ENCODE measurements around the gene IL18.
A peak's percentile ranks its signal among the peaks of the same experiment; 100 is the strongest.
"Not testable (repeated sequence)": the region's sequence is repeated elsewhere in the genome, so short reads cannot be mapped to it uniquely, and the experiment has no call there.

Gene IL18

GRCh38 chr11:112115386-112115785 lies 48.5 kb downstream of the IL18 start:
- no peak for DNase-seq

GRCh38 chr11:112114460-112114859 lies 49.4 kb downstream of the IL18 start:
- no peak for DNase-seq

GRCh38 chr11:112113539-112114457 lies 50.1 kb downstream of the IL18 start:
- DNase-seq: peak; percentile 91

- no peak for DNase-seq
These were observed 57.8 kb downstream of the IL18 start for GRCh38 chr11:112106070-112106469.

GRCh38 chr11:112103446-112103845 lies 60.4 kb downstream of the IL18 start:
- DNase-seq: peak; percentile 46

GRCh38 chr11:112100462-112100861 lies 63.4 kb downstream of the IL18 start:
- no peak for DNase-seq

GRCh38 chr11:112097734-112098528 lies 66.0 kb downstream of the IL18 start:
- DNase-seq: no peak

GRCh38 chr11:112096194-112096593 lies 67.7 kb downstream of the IL18 start:
- DNase-seq: no peak

- not testable (repeated sequence) for DNase-seq
These were observed 68.6 kb downstream of the IL18 start for GRCh38 chr11:112095302-112095701.
